ENCODE results near the gene EPN3.

Gene EPN3

DNA sequence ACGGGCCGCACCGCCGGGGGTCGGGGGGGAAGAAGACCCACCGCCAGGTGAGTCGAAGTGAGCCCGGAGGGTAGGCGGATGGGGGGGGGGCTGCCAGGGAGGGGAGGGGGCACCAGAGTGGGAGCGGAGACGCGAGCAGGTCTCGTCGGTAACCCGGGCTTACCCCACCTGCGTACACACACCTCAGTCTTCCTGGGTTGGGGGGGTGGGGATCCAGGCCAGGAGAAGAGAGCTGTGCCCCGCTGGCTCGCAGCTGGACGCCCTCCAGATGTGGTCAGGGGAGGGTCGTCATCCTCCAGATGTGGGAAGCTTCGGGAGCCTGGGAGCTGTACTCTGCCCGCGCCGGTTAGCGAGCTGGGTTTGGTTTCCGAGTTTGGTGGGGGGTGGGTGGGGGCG is 29.2 kb downstream of the EPN3 start:
- H3K4me3 ChIP-seq (ENCODE audit: low read depth, low read length): no peak overlapping the region
- no peak for DNase-seq (ENCODE audit: low read depth)

- no peak for DNase-seq (ENCODE audit: low read depth)
- H3K4me3 ChIP-seq (ENCODE audit: low read depth, low read length): no peak overlapping the region
Measured at GRCh38 chr17:50562242-50563091, 29.9 kb downstream of the EPN3 start.

DNA sequence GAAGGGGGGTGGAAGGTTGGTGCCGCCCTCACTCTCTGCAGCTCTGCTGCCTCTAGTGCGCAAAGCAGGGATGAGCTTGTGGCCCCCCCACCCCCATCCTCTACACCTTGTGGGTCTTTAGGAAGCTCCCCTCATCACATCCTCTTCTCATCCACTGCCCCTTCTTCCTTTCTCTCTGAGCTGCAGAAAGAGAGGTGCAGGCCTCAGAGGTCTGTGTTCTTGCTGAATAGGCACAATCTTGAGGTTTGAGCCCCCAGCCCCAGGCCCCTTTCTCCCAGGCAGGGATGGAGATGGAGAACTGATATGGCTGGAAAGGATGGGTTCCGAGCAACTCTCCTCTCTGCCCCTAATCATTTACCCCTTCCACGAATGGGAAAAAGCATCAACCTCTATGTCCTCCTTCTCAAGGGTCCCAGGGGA is 30.6 kb downstream of the EPN3 start:
- no peak overlapping the region for H3K4me3 ChIP-seq (ENCODE audit: low read depth, low read length)
- DNase-seq (ENCODE audit: low read depth): no peak

DNA sequence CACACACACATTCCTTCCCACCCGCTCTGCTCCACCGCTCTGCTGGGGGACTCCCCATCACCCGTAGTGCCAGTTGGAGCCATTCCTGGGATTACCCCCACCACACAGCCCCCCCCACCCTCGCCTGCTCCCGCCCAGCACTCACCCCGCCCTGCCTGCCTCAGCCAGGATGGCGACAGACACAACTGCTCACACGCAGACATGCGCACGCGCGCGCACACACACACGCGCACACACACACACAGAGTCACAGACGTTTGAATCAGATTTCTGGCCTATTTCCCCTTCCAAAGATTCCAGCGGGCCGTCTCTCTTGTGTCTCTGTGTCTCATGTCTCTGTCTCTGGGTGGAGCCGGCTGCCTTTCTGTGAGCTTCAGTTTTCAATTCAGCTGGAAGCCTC is 32.4 kb downstream of the EPN3 start:
- no peak for DNase-seq (ENCODE audit: low read depth)
- no peak overlapping the region for H3K4me3 ChIP-seq (ENCODE audit: low read depth, low read length)

DNA sequence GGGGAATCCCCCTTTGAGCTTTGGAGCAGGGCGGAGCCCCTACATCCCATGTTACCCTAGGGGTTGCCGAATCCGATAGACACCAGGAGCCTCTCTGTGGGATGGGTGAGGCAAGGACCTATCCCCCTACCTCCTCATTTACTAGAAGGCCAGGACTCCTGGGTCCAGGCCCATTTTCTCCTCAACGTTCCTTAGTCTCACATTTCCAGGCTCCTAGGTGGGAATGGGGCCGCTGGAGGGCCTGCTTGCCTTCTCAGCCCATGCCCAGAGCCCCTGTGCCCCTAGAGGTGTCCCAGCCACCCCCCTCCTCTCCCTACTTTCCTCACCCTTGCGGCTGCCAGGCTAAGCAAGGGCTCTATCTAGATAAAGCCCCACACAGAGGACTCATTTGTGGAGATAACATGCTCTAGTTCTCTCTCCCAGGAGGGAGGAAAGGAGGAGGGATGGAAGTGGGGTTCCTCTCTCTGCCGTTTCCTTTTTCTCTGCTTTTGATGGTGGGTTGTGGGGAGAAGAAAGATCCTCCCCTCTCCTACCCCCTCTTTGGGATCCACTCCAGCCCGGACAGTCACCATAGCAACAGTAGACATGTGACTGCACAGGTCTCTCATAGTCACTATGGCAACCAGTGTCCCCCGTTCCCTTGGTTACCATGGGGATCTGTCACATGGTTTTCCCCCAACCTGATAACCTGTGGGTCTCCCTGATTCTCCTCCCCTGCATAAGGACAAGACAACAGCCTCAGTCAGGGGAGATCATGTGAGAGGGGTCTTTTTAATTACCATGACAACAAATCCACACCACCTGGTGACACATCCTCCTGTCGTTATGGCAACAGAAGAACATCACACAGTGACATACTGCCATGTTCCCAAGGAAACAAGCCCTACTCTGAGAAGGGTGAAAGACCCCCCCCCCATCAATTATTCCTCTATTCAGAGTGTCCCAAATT is 33.1 kb downstream of the EPN3 start:
- no peak for DNase-seq (ENCODE audit: low read depth)
- no peak overlapping the region for H3K4me3 ChIP-seq (ENCODE audit: low read depth, low read length)

- no peak overlapping the region for H3K4me3 ChIP-seq (ENCODE audit: low read depth, low read length)
Measured at GRCh38 chr17:50566886-50567285, 34.4 kb downstream of the EPN3 start.

GRCh38 chr17:50568659-50569058 is 36.1 kb downstream of the EPN3 start:
- H3K4me3 ChIP-seq (ENCODE audit: low read depth, low read length): no peak overlapping the region
- no peak for DNase-seq (ENCODE audit: low read depth)

More at GRCh38 chr17:50566886-50567285, 34.4 kb downstream of the EPN3 start:
- DNase-seq (ENCODE audit: low read depth): no peak

DNA sequence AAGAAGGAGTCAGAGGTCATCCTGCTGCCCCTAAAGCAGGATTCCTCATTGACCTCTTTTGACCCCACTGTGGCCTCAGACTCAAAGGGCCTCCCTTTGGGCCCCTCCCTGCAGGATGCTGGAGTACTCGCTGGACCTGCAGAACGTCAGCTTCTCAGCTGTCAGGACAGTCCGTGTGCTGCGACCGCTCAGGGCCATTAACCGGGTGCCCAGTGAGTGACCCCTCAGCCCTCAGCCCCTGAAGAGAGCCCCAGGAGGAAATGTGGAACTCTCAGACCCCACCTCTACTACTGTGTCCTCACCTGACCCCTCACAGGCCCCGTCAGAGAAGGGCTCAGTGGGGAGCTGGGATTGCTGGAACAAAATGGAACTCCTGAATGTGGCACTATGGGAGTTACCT is 37.1 kb downstream of the EPN3 start:
- H3K4me3 ChIP-seq (ENCODE audit: low read depth, low read length): no peak overlapping the region
- DNase-seq (ENCODE audit: low read depth): no peak

GRCh38 chr17:50570032-50570431 is 37.5 kb downstream of the EPN3 start:
- no peak for DNase-seq (ENCODE audit: low read depth)
- H3K4me3 ChIP-seq (ENCODE audit: low read depth, low read length): no peak overlapping the region

DNA sequence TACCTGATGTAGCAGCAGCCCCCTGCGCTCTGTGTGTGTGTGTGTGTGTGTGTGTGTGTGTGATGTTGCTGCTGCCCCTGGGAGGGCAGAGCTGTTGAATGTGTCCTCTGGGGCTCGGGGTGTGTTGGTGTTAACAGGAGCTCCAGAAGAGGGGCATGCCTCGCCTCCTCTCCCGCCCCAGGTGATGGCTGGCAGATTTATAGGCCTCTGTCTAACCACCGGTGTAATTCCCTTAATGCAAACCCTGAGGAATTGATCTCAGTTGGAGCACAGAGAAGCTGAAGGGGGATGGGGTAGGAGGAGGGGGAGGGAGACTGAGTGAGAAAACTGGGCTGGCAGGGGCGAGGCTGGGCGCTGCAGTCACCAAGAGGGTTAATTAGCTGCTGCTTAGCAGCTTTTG is 38.0 kb downstream of the EPN3 start:
- H3K4me3 ChIP-seq (ENCODE audit: low read depth, low read length): no peak overlapping the region
- no peak for DNase-seq (ENCODE audit: low read depth)

DNA sequence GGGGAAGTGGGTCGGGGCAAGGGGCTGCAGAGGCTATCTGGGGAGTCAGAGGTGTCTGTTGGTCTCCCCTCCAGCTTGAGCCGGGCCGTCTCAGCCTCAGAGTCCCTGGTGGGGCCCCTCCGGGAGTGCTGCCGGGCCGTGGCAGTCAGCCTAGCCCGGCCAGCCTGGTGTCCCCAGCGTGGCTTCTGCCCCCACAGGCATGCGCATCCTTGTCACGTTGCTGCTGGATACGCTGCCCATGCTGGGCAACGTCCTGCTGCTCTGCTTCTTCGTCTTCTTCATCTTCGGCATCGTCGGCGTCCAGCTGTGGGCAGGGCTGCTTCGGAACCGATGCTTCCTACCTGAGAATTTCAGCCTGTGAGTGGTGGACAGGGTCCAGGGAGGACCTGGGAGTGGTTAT is 39.1 kb downstream of the EPN3 start:
- H3K4me3 ChIP-seq (ENCODE audit: low read depth, low read length): no peak overlapping the region
- DNase-seq (ENCODE audit: low read depth): no peak

DNA sequence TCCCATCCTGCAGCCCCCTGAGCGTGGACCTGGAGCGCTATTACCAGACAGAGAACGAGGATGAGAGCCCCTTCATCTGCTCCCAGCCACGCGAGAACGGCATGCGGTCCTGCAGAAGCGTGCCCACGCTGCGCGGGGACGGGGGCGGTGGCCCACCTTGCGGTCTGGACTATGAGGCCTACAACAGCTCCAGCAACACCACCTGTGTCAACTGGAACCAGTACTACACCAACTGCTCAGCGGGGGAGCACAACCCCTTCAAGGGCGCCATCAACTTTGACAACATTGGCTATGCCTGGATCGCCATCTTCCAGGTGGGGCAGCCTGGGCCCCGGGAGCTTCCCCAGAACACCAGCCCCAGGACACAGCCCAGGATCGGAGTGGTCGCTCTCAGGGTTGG is 40.0 kb downstream of the EPN3 start:
- no peak overlapping the region for H3K4me3 ChIP-seq (ENCODE audit: low read depth, low read length)
- DNase-seq (ENCODE audit: low read depth): no peak

- DNase-seq (ENCODE audit: low read depth): no peak
- H3K4me3 ChIP-seq (ENCODE audit: low read depth, low read length): no peak overlapping the region
Measured at GRCh38 chr17:50573866-50574611, 41.5 kb downstream of the EPN3 start.

- no peak overlapping the region for H3K4me3 ChIP-seq (ENCODE audit: low read depth, low read length)
- no peak for DNase-seq (ENCODE audit: low read depth)
Measured at GRCh38 chr17:50575581-50576210, 43.2 kb downstream of the EPN3 start.

DNA sequence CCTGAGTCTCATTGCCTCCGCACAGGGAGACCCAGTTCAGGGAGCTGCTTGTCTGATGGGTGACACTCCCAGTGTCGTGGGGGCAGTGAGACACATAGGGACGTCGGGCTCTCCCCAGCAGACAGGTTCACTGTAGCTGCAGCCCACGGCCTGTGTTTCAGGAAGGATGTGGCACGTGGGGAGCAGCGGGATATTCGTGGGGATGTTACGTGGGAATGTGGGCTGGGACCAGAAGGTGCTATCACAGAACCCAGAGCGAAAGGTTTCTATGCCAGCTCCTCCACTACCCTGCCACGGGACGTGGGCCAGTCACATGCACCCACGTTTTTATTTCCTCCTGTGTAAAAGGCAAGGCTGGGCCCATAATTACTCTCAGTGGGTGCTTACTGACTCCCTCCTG is 44.3 kb downstream of the EPN3 start:
- DNase-seq (ENCODE audit: low read depth): no peak
- H3K4me3 ChIP-seq (ENCODE audit: low read depth, low read length): no peak overlapping the region

DNA sequence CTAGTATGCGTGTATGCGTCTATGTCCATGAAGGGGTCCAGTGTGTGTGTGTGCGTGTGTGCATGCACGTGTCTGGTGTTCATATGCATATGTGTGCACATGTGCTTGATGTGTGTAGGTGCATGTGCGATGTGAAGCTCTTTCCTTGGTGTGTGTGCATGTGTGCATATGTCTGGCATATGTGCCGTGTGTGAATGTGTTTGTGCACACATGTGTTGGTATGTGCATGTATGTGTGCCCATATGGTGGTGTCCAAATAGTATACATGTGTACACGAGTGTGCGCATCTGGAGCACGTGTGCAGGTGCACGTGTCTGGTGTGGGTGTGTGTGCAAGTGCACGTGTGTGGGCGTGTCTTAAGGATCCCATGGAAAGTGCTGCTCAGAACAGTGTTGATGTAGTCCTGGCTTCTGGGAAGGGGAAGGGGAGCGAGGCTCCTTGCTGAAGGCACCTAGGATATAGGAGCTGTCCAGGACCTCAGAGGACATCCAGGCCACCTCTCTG is 45.0 kb downstream of the EPN3 start:
- H3K4me3 ChIP-seq (ENCODE audit: low read depth, low read length): no peak overlapping the region
- no peak for DNase-seq (ENCODE audit: low read depth)

- no peak for DNase-seq (ENCODE audit: low read depth)
- no peak overlapping the region for H3K4me3 ChIP-seq (ENCODE audit: low read depth, low read length)
Measured at GRCh38 chr17:50578173-50578572, 45.6 kb downstream of the EPN3 start.

DNA sequence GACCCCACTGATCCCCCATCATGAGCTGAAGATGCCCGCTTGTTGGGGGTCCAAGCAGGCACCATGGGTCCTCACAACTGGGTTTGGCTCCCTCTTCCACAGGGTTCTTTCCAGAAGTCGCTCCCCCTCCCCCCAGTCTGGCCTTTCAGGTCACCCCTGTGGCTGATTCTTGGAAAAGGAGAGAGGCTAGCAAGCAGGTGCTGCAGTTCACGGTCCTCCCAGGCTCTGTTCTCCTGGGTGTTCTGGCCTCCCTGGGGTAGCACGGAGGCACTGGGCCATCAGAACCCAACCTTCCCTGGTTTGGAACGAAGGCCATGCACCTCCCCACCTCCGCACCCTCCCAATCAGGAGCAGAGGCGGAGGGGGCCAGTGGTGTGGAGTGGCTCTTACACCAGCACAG is 46.9 kb downstream of the EPN3 start:
- no peak overlapping the region for H3K4me3 ChIP-seq (ENCODE audit: low read depth, low read length)
- DNase-seq (ENCODE audit: low read depth): no peak

- DNase-seq (ENCODE audit: low read depth): no peak
- no peak overlapping the region for H3K4me3 ChIP-seq (ENCODE audit: low read depth, low read length)
Measured at GRCh38 chr17:50580646-50581045, 48.1 kb downstream of the EPN3 start.
